GM12891 (cell line): Measurements from ENCODE around the gene MEGF6.

Source experiments
- DNase-seq: peaks from one replicate; pipeline ENCODE4 v3.0.0; 2011; ENCODE audit warnings: low spot score; ENCODE audit not compliant: insufficient read length
- FAIRE-seq: peaks from 2 replicates; lab custom pipeline; 2011; peaks lifted over from hg19 to GRCh38; lab: Jason Lieb, UNC
- PAX5 ChIP-seq: IDR thresholded peaks from 2 replicates; pipeline ENCODE4 v1.6.1; 2011; ENCODE audit warnings: low read length, moderate library complexity, mild to moderate bottlenecking; ENCODE audit not compliant: insufficient read depth, severe bottlenecking
- POLR2A ChIP-seq: IDR thresholded peaks from 2 replicates; pipeline ENCODE4 v1.6.1; 2011; ENCODE audit warnings: low read depth, low read length, control low read depth
- POLR2AphosphoS5 ChIP-seq: IDR thresholded peaks from 2 replicates; pipeline ENCODE4 v1.6.1; 2011; ENCODE audit warnings: low read depth, low read length, control low read depth
- POU2F2 ChIP-seq: IDR thresholded peaks from 2 replicates; pipeline ENCODE4 v1.6.1; 2011; ENCODE audit warnings: low read depth, mild to moderate bottlenecking, control low read depth, low read length, moderate library complexity
- SPI1 ChIP-seq: IDR thresholded peaks from 2 replicates; pipeline ENCODE4 v1.6.1; 2011; ENCODE audit warnings: low read depth, low read length, control low read depth
- TAF1 ChIP-seq: IDR thresholded peaks from 2 replicates; pipeline ENCODE4 v1.6.1; 2011; ENCODE audit warnings: low read depth, low read length, control low read depth

MEGF6 gene

DNA sequence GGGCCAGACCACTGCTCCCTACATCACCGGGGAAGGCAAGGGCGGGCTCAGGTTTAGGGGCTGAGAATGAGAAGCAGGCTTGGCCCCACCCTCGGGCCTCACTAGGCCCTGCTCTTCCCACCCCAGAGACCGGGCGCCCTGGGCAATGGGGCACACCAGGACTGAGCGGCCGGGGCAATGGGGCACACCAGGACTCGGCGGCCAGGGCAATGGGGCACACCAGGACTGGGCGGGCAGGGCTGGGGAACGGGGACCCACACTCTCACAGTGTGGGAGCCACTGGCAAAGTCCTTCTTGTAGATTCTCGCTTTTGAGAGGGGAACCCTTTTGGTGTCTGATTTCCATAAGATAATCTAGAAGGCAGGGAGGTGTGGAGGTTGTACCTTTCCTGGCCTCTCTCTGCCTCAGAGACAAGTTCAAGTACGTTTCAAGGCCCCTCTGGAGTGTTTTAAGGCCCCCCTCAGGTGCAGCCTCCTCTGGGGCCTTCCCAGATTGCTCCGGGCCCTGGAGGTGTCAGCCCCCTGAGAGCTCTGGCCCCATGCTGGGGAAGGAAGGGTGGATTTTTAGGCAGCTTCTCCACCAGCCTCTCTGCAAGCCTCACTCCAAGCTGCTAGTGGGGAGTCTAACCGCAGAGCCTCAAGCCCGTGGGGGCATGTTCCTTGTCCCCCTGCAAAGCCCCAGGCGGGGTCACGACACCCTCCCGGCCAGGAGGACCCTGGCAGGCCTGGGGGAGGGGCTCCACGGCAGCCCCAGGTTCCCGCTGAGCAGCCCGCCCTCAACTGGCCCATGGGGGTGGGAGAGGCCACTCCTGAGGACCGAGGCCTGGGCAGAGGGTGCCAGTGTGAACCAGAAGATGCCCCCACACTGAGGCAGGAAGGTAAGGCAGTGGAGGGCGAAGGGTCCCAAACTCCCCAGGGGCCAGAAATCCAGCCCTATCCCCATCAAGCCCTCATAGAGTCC is 90.6 kb downstream of the MEGF6 start:
- no peak for TF ChIP-seq POLR2AphosphoS5
- DNase-seq (no peak), FAIRE-seq (no peak)

DNA sequence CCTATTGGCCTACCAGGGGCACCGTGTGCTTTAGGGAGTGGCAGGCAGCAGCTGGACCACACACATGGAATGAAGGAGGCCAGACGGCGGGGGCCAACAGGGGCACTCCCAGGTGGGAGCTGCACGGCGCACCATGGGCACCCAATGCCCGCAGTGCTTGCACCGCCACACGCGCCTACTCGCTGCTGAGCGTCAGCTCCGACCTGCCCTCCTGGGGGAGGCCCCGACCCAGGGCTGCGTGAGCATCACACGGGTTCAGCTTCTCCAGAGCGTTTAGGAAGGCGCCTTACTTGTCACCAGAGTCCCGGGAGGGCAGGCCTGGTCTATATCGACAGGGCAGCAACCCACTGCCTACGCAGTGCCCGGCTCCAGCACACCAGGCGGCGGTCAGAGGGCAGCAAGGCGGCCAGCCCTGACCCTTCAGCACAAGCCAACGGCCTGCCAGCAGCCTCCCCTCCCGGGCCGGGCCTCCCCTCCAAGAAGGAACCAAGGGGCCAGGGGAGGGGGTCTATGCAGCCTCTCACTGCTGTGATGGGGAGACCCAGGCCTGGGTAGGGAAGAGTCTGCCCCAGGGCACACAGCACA is 91.9 kb downstream of the MEGF6 start:
- DNase-seq (no peak), FAIRE-seq (no peak)
- TF ChIP-seq POU2F2: no peak
- no peak for TF ChIP-seq POLR2A
- TF ChIP-seq TAF1: no peak
- no peak for TF ChIP-seq POLR2AphosphoS5
- TF ChIP-seq PAX5: no peak
- TF ChIP-seq SPI1: no peak

DNA sequence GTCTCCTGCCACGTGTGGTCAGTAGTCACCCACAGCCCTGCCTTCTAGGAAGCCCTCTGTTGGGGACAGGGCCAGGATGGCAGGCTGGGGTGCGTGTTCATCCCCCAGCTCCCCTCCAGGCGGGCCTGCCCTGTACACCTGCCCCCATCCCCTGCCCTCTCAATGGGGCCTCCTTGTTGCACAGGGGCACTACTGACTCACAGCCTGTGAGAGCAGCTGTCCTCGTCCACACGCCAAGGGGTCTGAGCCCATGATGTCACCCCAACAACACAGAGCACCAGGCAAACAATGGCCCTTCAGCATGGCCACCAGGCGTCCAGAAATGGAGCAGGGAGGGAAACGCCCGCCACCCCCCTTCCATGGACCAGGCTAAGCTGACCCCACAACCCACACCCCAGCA is 92.6 kb downstream of the MEGF6 start:
- FAIRE-seq (no peak), DNase-seq (no peak)
- TF ChIP-seq PAX5 (no peak), SPI1 (no peak), TAF1 (no peak), POLR2AphosphoS5 (no peak), POU2F2 (no peak), POLR2A (no peak)

DNA sequence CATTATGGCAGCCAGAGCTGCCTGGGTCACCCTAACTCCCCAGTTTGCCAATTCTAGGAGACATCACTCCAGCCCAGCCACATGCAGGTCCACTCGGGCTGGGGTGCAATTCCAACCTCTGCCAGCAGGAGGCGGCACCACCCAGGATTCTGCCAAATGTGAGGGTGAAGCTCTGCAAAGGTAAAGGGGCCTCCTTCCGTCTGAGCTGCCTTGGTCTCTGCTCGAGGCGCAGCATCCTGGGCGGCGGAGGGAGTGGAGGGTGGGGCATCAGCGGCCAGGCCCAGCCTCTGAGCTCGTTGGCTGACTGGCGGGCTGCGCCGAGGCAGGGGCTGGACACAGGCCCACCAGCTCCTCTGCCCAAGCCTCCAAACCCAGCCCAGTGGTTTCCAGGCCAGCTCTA is 93.1 kb downstream of the MEGF6 start:
- TF ChIP-seq POLR2A (no peak), SPI1 (no peak), POU2F2 (no peak), POLR2AphosphoS5 (no peak)
- FAIRE-seq (no peak), DNase-seq (no peak)

DNA sequence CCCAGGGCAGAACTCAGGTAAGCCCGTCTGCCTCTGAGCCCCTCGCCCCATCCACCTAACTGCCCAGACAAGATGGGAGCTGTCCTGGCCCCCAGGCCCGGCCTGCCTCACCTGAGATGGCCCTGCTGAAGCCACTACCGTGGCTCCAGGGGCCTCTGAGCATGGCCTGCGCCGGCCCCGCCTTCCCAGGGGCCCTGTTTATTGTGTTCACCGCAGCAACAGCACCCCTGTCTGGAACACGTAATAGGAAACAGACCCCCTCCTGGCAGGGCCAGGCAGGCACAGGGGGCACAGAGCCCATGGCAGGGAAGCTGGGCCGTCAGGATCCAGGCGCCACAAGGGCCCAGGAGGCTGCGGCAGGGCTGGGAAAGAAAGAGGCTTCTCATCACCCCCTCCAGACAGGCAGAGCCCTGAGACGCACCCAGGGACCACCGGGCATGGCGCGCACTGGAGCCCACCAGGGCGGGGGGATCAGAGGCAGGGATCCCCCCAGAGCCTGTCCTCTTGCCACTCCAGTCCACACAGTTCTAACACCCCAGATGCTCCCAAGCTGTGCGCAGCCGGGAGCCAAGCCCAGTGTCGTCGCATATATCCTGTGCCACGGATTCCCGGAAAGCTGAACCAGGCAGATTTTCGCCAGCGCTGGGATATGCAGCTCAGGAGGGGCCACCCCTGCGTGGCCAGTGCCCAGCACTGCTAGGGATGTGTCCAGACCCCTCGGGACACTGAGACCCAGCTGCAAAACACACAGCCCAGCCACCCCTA is 94.2 kb downstream of the MEGF6 start:
- no peak for DNase-seq
- TF ChIP-seq POU2F2 (no peak), SPI1 (no peak), POLR2AphosphoS5 (no peak), POLR2A (no peak), TAF1 (no peak), PAX5 (no peak)
- FAIRE-seq: no peak

DNA sequence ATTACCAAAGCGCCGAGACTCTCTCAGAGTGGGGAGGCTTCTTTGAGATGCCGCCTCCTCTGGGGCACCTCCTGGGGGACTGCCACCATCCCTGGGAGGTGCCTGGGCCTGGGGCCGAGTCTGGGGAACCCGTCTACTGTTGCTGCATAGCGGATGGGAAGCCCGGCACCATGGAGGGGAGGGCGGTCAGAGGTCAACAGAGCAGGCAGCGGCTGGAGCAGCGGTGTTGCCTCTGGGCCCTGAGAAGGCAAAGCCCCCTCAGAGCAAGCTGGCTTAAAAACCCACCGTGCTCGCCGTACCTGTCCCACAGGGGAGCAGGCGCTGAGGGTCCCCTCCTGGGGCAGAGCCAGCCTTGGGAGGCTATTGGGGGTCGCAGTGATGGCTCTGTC is 94.8 kb downstream of the MEGF6 start:
- TF ChIP-seq POLR2AphosphoS5: no peak
- no peak for TF ChIP-seq TAF1
- no peak for TF ChIP-seq PAX5
- TF ChIP-seq POU2F2: no peak
- TF ChIP-seq POLR2A: no peak
- TF ChIP-seq SPI1: no peak
- FAIRE-seq (no peak), DNase-seq (no peak)

DNA sequence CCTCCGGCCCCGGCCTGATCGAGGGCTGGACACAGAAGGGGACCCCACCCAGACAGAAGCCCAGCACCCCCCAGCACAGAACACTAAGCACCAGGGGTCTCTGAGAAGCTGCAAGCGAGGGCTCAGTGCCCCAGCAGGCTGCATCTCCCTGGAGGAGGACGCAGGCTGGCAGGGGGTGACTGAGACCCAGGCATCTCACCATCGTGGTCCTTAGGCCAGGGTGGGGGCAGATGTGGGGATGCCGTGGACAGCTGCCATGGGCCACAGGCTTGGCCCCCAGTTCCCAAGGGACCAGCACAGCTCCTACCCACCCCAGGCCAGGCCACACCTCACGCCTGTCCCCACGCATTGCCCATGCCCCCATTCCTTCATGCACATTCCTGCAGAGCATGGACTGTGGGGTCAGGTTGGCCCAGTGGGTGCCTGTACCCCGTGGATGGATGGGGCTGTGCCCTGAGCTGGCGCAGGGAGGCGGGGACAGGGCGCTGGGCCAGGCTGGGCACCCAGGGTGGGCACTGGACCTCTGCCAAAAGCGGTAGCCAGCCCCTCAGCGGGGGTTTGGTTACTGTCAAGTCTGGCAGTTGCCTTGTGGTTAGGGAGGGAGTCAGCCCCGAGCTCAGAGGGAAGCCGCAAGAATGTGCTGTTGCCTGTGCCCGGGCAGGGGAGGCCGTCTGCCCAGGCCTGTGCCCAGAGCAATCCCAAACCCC is 95.4 kb downstream of the MEGF6 start:
- FAIRE-seq: no peak
- TF ChIP-seq SPI1: no peak
- DNase-seq: no peak

DNA sequence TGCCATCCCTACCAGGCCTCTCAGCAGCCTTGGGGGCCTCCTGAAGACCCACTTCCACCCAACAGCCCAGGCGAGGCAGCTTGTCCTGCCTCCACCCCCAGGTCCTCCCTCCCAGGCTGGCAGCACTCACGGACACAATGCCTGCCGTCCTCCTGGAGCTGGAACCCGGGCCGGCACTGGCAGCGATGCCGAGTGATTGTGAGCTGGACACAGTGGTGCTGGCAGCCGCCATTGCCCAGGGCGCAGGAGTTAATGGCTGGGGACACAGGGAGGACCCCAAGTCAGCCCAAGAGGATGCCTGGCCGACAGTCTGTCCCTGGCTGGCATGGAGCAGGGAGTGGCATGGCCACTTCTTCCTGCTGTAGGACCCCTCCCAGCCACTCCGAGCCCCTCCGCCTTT is 96.0 kb downstream of the MEGF6 start:
- FAIRE-seq (no peak), DNase-seq (no peak)
- no peak for TF ChIP-seq POU2F2
- TF ChIP-seq PAX5: no peak
- TF ChIP-seq SPI1: no peak
- TF ChIP-seq POLR2A: no peak
- no peak for TF ChIP-seq POLR2AphosphoS5
- TF ChIP-seq TAF1: no peak

DNA sequence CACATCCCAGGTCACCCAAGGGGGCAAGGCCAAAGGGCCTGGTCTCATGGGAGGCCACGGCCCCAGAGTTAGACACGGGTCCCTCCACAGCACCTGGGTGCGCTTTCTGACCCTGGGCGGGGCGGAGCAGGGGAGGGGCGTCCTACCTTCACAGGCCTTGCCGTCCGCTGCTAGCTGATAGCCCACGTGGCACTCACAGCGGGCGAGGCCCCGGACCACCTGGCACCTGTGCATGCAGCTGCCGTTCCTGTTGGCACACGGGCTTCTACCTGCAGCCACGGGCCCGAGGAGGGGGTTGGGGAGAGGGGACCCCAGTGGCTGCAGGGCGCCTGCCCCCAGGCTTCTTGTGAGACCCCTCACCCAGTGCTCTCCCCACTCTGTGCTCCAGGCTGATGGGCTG is 96.9 kb downstream of the MEGF6 start:
- no peak for FAIRE-seq

DNA sequence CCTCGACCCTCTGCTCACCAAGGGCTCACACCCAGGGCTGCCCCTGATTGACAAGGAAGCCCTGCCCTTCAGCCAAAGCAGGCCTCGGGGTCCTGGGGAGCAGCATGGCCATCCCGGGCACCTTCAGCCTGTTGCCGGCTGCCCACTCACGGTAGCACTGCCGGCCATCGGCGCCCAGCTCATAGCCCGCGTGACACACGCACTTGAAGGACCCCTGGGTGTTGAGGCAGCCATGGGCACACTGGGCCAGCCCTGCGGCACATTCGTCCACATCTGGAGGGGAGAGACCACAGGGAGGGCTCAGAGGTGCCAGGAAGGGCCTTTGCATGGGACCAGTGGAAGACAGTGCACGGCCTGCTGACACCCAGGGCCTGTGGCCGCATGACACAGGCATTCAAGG is 99.5 kb downstream of the MEGF6 start:
- DNase-seq (no peak), FAIRE-seq (no peak)
- TF ChIP-seq PAX5 (no peak), POLR2A (no peak), POLR2AphosphoS5 (no peak), POU2F2 (no peak), TAF1 (no peak)

More for the DNA sequence above, 96.9 kb downstream of the MEGF6 start:
- no peak for TF ChIP-seq PAX5
- TF ChIP-seq POLR2AphosphoS5: no peak
- DNase-seq: no peak
